Astrocyte of the spinal cord (primary cell): ENCODE measurements around the gene CFD.

ENCODE experiments used
- DNase-seq: peaks from one replicate; pipeline ENCODE4 v3.0.0; 2011; ENCODE audit warnings: low read depth, low spot score
- H3K4me3 ChIP-seq: 2 replicates; pipeline ENCODE4 v1.5.1; 2011; ENCODE audit warnings: low read depth, mild to moderate bottlenecking, low read length, moderate library complexity
- CTCF ChIP-seq: IDR thresholded peaks from 2 replicates; pipeline ENCODE4 v1.5.1; 2012; ENCODE audit warnings: low read depth, mild to moderate bottlenecking, low read length, inconsistent platforms
- in situ Hi-C: cut with HindIII; loops from 2 replicates; pipeline ENCODE4 v1.10.0; 2017; ENCODE audit warnings: low sequenced_read_pairs

The CFD gene

GRCh38 chr19:900043-900301, 40.5 kb downstream of the CFD start:
- no peak for DNase-seq
- in situ Hi-C loops = no loop called here
- TF ChIP-seq CTCF = no peak
- no peak overlapping the region for H3K4me3 ChIP-seq

- in situ Hi-C loops = no loop called here
- H3K4me3 ChIP-seq = no peak overlapping the region
- DNase-seq = no peak
- TF ChIP-seq CTCF = no peak
These were observed 41.0 kb downstream of the CFD start for GRCh38 chr19:900302-901111.

GRCh38 chr19:901216-902092, 42.0 kb downstream of the CFD start:
- DNase-seq = no peak
- in situ Hi-C loops = no loop called here
- no peak for TF ChIP-seq CTCF
- H3K4me3 ChIP-seq = no peak overlapping the region

GRCh38 chr19:902093-902370, 42.6 kb downstream of the CFD start:
- TF ChIP-seq CTCF = no peak
- in situ Hi-C loops = no loop called here
- no peak overlapping the region for H3K4me3 ChIP-seq
- no peak for DNase-seq

GRCh38 chr19:902446-903226, 43.2 kb downstream of the CFD start:
- in situ Hi-C loops = no loop called here
- DNase-seq = no peak
- no peak for TF ChIP-seq CTCF
- H3K4me3 ChIP-seq = no peak overlapping the region

- DNase-seq = peak; percentile 41
- H3K4me3 ChIP-seq = no peak overlapping the region
- no peak for TF ChIP-seq CTCF
- in situ Hi-C loops = no loop called here
These were observed 43.9 kb downstream of the CFD start for GRCh38 chr19:903266-903797.
